ACHN (cell line): ENCODE results near the gene POLN.

Experiments used
- DNase-seq: peaks from one replicate; pipeline ENCODE4 v3.0.0-alpha.2; 2015
- in situ Hi-C: cut with HindIII; loops from 2 replicates; pipeline ENCODE4 v1.10.0; 2017; ENCODE audit warnings: low sequenced_read_pairs, low pct_ligation_motif_present, low pct_unique_long_range_greater_than_20kb

POLN gene

DNA sequence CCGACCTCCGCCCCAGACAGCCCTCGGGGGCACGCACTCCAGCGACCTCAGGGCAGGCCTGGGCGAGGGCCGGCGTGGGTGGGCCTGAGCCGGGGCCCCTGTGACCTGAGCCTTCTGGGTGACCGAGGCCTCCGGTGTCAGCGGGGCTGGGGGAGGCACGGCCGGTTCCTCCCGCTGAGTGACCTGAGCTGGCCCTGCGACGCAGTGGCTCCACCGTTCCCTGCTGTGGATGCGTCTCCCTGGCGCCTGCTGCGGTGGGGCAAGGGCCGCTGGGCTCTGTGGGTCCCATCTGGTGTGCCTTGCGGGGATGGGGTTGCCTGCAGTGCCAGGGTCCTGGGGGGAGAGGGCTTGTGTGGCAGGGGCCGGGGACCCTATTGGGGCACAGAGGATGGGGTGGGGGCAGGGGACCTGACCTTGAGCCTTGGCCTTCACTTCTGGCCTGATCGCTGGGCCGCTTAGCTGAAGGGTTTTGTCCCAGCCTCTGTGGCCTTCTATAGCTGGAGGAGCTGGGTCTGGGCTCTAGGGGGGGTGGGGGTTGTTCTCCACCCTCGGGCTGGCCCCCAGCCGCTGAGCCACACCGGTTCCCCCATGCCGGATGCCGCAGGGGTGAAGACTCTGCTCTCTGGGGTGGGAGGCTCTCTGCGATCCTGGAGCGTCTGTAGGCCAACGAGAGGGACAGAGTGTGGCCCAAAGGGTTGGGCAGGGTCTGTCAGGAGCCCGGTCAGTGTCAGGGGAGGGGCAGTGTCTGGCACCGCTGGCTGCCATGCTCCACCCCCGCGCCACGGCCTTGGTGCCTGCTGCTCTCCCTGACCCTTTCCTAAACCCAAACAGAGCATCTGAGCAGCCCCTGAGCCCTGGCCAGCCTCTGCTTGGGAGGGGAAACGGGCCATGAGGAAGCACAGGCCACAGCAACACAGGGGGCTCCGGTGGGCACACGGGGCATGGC lies 180.5 kb downstream of the POLN start:
- in situ Hi-C loops, result no loop called here
- no peak for DNase-seq

DNA sequence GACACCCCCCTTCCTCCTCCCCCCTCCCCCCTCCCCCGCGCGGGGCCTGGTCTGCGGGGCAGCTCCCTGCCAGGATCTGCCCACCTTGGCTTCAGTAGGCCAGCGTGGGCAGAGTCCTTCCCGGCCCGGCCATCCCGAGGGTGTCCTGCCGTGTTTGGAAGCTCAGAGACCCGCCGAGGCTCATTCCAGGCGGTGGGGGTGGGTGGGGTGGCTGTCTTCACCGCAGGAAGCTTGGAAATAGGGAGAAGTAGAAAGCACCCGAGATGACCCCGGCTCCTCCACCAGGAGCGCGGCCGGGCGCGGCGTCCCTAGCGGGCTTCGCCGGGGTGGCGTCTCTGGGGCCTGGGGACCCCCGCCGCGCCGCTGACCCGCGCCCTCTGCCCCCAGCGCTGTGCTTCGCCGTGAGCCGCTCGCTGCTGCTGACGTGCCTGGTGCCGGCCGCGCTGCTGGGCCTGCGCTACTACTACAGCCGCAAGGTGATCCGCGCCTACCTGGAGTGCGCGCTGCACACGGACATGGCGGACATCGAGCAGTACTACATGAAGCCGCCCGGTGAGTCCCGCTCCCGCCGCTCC lies 181.2 kb downstream of the POLN start:
- no peak for DNase-seq
- in situ Hi-C loops, result no loop called here

DNA sequence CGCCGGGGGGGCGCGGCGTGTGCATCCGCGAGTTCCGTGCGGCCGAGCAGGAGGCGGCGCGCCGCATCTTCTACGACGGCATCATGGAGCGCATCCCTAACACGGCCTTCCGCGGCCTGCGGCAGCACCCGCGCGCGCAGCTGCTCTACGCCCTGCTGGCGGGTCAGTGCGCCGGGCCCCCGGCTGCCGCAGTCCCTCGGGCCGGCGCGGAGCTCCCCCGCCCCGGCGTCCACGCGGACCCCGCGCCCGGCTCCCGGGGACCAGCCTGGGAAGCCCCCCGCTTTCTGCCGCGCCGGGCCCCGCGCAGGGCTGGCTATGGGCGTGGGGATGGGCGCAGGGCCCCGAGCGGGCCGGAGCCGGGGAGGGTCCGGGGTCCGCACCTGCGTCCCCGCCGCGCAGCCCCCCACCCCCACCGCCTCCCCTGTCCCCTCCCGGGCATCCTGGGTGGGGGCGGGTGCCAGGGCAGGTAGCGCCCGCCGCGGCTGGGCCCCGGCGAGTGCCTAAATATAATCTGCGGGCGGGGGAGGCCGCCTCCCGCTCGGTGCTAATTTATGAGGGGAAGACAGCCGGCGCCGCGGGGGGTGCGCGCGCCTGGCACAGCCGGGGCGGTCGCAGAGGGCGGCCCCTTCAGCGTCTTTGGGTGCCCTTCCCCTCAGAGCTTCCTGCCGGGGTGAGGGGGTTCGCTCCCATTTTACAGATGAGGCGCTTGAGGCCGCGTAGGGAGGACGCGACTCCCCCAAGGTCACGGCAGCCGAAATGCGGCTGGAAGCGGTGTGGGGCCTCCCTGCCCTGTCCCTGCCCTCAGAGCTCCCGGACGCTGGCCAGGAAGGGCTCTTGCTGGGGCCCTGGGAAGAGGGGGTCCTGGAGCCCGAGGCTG lies 182.0 kb downstream of the POLN start:
- in situ Hi-C loops, result no loop called here
- DNase-seq, result peak; percentile 29

DNA sequence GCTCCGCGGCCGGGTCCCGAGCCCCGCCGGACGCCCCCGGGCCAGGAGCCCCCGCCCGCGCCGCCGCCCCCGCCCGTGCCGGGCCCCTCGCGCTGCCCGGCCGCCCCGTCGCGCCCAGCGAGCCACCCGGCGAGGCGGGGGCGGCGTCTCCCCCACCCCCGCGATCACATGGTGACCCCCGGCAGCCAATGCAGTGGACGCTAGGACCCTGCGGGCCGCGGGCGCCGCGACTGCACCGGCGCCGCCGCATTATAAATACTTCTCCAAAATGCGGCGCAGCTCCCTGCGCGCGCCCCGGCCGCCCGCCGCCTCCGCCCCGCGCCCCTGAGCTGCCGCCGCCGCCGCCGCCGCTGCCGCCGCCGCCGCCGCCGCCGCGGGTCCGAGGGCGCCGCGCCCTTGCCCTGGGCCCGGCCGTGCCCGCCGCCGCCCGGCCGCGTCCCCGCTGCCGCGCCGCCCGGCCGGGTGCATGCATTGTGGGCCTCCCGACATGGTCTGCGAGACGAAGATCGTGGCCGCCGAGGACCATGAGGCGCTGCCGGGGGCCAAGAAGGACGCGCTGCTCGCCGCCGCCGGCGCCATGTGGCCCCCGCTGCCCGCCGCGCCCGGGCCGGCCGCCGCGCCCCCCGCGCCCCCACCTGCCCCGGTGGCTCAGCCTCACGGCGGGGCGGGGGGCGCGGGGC lies 182.7 kb downstream of the POLN start, which contains the start of gene NAT8L:
NAT8L (plus strand) TSS at position 282 of the 680 bp plus-strand sequence; CDS start at position 467, 185 bp downstream.
- in situ Hi-C loops, result no loop called here
- peak; percentile 60 for DNase-seq

DNA sequence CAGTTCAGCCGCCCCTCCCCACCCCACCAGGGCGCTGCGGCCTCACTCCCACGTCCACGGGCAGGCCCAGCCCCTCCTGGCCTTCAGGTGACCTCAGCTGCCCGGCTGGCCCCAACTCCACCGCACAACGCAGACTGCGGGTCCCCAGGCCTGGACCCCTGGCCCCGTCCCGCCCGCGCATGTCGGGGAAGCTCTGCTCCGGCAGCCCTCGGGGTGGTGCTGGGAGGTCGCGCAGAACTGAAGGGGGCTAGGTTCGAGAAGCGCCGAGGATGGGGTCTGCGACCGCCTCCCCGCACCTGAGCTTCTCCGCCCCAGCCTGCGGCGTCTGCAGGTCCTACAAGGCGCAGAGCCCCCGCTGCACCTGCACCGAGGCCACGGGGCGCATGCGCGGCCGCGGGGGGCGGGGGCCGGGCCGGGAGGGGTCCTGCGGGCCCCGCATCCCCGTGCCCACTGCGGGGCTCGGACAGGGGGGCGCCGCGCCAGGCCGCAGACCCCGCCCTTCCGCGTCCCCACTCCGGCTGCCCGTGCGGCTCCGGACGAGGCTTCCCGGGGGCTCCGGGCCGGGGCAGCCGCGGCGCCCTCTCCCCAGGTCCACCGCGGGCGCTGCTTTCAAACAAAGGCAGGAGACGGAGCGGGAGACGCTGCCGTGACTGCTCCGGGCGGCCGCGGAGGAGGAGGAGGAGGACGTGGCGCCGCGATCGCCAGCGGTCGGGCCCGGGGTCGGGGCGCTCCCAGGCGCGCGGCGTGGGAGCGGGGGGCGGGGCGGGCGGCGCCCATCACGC lies 183.5 kb downstream of the POLN start:
- in situ Hi-C loops, result no loop called here
- peak; percentile 24 for DNase-seq

DNA sequence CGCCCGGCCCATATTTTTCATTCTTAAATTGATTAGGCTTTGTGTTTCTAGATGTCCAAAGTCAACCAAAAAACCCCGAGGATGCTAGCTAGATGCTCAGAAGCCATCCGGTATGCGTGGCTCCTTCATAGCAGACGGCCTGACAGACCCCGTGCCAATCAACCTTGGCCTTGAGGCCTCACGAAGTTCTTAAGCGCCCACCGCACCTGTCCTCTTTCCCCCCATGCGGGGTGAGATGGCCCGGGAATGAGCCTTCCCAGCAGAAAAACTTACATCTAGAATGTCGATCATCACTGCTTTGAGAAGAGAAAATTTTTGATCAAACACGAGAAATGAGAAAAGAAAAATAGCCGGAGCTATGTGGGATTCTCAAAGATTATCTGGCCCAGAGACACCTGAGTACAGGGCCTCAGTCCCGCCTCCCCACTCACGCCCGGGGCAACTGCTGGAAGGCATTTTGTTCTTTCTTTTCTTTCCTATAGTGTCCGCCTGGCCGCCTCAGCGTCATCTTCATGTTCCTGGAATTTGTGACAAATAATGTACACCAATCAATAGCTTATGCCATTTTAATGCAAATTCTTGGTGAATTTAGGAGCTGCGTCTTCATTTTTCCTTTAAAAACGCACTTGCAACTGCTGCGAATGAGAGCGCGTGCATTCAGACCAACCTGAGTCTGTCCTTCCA lies 184.4 kb downstream of the POLN start:
- in situ Hi-C loops, result no loop called here
- DNase-seq, result no peak

DNA sequence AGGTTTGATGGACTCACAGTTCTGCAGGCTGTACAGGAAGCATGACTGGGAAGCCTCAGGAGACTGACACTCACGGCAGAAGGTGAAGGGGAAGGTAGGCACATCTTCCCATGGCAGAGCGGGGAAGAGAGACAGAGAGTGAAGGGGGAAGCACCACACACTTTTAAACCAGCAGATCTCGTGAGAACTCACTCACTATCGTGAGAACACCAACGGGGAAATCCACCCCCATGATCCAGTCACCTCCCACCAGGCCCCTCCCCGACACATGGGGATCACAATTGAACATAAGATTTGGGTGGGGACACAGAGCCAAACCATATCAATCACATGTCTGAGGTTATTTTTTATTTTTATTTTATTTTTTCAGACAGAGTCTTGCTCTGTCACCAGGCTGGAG lies 187.7 kb downstream of the POLN start:
- no peak for DNase-seq
- in situ Hi-C loops, result no loop called here

DNA sequence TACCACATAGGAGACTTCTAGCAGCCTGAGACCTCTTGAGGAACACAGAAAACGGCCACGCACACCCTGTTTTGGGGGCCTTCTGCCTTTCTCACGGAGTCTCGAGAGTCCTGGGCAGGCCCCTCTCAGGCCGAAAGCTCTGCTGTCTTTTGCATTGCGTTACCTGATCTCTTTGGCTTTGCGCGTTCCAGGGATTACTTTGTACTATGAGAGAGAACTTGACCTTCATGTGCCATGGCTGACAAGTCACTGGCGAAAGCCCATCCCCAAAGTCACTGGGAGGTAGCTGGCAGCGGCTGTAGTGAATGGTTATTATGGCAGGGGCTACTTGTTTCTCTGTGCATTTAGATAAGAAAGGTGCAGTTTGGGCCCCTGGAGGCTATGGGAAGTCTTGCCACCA lies 190.8 kb downstream of the POLN start:
- no peak for DNase-seq
- in situ Hi-C loops, result no loop called here

DNA sequence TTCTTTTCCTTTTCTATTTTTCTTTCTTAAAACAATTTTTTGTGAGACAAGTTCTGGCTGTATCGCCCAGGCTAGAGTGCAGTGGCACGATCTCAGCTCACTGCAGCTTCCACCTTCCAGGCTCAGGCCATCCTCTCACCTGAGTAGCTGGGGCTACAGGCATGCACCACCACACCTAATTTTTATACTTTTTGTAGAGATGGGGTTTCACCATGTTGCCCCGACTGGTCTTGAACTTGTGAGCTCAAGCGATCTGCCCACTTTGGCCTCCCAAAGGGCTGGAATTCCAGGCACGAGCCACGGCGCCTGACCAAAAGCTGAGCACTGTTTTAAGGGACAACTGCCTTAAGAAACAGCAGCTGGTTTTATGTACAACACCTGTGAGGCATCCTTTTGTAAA lies 192.1 kb downstream of the POLN start:
- in situ Hi-C loops, result no loop called here
- DNase-seq, result no peak

DNA sequence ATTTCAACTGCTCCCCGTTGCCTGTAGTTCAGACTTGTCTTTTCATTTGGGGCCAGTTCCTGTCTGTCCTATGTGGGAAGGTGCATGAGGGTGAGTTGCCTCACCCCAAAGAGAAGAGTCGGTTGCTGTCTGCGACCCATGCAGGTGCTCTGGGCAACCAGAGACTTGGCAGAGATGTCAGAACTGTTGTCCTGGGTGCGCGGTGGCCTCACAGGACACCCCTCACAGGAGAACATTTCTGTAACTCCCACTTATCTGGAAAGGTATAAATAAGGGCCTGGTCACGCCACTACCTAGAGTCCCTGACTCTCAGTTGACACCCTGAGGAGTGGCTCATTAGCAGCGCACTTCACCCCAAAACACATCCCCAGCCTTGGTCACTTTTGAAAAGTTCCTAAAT lies 192.5 kb downstream of the POLN start:
- no peak for DNase-seq
- in situ Hi-C loops, result no loop called here

DNA sequence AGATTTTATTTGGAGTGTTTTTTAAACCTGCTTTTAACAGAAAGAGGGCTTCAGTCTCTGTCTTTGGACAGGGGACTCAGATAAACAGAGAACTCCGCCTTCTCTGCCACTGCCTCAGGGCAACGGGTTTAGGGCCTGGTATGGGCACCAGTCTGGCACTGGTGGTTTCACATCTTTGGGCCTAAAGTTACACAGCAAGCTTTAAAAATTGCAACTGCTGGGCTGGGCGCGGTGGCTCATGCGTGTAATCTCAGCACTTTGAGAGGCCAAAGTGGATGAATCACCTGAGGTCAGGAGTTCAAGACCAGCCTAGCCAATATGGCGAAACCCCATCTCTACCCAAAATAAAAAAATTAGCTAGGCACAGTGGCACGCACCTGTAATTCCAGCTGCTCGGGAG lies 193.1 kb downstream of the POLN start:
- in situ Hi-C loops, result no loop called here
- DNase-seq, result peak; percentile 38

DNA sequence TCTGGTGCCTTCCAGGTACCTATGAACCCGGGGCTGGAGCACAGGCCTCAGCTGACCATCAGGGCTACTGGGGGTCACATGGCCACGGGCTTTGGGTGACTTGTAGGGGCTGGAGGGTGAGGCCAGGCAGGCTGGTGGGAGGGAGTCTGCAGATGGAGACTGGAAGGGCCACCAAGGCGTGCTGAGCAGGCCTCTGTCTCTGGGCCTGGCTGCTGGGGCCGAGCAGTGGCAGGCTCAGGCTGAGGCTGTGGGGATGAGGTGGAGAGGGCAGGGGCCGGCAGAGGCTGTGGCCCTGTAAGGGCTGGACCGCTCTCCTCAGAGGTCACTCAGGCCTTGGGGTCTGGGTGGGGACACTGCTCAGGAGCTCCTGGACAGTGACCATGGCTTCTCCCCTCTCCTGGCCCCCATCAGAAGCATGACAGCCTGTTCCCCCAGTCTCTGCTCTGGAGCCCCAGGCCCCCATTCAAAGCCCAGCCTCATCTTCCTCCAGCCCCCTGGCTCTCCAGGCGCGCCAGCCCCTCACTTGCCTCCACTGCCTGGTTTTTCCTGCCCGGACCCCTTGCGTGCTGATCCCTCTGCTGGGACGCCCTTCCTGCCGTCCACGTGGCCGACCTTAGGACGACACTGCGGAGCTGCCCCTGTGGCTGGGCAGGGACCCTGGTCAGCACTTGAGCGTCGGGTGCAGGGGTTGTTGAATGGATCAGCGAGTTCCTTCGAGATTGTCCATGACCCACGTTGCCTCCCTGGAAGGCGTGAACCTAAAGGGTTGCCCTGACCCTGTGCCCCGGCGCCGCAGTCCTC lies 193.9 kb downstream of the POLN start:
- DNase-seq, result no peak
- in situ Hi-C loops, result no loop called here

DNA sequence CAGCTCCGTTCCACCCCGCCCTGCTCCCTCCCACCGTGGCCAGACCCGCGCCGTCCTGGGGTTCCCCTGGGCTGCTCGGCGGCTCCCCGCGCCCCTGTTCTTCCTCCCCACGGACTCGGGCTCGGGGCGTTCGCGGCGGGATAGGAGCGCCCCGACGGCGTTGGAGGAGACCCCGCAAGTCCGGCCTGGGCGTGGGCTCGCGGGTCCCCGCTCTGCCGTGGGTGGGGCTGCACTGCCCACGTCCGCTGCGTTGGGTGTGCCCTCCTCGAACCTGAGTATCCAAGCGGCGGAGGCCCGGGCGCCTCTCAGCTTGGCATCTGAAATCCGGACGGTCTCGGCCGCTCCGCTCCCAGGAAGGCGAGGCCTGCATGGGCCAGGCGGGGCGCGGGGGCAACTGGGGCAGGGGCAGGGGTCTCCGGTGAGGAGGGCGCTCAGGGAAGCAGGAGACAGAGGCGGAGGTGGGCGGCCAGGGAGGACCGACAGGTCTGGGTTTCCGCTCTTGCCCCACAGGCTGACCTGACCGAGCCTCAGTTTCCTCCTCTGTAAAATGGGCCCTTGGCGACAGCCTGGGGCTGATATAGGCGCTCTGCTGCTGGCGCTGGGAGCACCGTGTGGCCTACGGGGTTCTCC lies 194.8 kb downstream of the POLN start:
- in situ Hi-C loops, result no loop called here
- no peak for DNase-seq

DNA sequence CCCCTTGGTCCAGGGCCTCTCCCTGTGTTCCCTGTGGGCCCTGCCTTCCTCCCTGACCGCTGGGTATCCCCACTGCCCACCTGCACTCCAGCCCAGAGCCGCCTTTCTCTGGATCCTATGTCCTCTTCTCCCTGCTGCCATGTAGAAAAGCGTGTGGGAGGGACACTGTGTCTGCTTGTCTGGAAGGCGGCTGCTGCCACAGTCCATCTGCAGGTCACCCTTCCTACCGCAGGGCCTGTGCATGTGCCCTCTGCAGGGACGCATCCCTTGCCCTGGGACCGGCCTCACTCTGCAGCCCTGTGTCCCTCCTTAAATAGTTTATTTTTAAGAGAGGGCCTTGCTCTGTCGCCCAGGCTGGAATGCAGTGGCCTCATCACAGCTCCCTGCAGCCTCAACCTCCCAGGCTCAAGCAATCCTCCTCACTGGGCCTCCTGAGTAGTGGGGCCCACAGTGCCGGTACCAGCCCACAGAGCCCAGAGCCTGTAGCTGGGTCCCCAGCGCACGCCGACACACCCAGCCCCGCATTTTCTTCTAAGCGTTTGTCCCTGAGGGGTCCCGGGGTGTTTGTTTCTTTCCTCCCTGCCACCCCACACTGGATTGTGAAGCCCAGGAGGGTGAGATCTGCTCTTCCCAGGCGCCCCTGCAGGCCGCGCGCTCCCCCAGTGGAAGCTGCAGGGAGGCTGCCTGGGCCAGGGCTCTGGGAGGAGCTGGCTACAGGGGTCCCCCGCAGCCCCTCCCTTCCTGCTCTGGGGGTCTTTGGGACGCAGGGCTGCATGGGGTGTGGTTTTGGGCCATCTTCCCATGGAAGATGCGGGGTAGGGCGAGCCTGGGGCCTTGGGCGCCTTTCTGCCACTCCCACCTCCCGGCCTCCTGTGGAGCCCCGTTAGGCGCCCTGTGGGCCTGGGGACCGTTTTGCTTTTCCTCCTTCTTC lies 195.6 kb downstream of the POLN start:
- DNase-seq, result no peak
- in situ Hi-C loops, result no loop called here

DNA sequence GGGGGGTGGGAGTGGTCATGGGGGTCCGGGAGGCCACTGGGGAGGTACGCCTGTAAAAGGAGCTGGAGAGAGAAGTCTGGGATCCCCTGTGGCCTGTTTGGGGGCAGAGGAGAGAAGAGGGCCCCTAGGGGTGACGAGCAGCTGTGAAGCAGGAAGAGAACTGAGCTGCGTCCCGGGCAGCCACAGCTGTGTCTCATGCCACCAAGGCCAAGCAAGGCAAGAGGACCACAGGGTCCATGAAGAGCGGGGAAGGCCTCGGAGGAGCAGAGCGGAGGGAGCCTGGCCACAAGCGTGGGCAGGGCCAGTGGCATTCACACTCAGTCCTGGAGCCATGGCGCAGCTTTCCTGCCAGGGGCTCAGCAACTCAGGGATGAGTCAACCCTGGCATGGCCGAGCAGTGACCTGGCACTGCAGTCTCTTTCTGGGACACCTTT lies 196.4 kb downstream of the POLN start:
- in situ Hi-C loops, result no loop called here

More for the DNA sequence above, 196.4 kb downstream of the POLN start:
- DNase-seq, result peak; percentile 48
